GM18870 (cell line): ENCODE data around the gene WDR83.
"Not testable (repeated sequence)": the region's sequence is repeated elsewhere in the genome, so short reads cannot be mapped to it uniquely, and the experiment has no call there.

Experiments used
- ATAC-seq: cut with Tn5 transposase; IDR thresholded peaks from one replicate; pipeline ENCODE4 v1.9.1; 2021; ENCODE audit warnings: moderate library complexity; ENCODE audit not compliant: unreplicated experiment

WDR83 gene

GRCh38 chr19:12655546-12655945 lies 11.1 kb upstream of the WDR83 start:
- no peak for ATAC-seq

DNA sequence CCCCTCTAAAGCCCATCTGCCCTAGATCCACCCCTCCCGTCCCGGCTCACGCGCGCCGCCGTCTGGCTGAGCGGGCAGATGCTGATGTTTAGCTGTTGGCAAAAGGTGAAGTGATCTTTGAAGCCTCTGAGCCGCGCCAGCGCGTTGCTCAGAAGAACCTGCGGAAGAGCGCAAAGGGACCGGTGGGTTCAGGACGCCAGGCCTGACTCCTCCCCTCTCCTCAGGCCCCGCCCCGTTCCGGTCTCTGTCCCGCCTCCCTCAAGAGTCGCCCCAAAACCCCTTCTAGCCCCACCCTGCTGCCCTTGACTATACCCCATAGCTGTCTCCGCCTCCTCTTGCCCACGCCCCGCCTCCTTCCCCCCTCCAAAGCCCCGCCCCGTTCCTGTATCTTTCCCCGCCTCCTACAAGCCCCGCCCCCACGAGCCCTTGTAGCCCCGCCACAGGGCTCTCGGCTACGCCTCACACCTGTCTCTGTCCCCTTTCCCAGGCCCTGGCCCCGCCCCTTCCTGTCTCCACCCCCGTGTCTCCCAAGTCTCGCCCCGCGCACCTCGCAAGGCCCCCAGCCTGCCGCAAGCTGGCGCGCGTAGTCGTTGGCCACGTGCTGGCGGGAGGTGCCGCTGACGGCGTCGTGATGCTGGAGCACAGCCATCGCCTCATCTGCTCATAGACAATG lies 9.6 kb upstream of the WDR83 start:
- no peak for ATAC-seq

GRCh38 chr19:12657966-12658365 lies 8.6 kb upstream of the WDR83 start:
- ATAC-seq = no peak

DNA sequence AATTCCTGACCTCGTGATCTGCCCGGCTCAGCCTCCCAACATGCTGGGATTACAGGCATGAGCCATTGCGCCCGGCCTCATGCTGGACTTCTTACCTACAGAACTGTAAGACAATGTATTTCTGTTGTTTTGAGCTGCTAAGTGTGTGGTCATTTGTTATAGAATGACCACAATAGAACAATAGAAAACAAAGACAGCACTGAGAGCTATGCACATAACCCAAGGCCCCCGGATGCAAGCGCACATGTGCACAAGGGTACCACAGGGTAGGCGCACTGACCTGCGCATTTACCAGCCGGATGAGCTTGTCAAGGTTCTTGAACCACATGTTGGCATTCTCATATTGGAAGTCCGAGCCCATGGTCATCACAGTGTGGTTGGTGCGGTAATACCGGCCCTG lies 5.6 kb upstream of the WDR83 start:
- ATAC-seq = no peak

DNA sequence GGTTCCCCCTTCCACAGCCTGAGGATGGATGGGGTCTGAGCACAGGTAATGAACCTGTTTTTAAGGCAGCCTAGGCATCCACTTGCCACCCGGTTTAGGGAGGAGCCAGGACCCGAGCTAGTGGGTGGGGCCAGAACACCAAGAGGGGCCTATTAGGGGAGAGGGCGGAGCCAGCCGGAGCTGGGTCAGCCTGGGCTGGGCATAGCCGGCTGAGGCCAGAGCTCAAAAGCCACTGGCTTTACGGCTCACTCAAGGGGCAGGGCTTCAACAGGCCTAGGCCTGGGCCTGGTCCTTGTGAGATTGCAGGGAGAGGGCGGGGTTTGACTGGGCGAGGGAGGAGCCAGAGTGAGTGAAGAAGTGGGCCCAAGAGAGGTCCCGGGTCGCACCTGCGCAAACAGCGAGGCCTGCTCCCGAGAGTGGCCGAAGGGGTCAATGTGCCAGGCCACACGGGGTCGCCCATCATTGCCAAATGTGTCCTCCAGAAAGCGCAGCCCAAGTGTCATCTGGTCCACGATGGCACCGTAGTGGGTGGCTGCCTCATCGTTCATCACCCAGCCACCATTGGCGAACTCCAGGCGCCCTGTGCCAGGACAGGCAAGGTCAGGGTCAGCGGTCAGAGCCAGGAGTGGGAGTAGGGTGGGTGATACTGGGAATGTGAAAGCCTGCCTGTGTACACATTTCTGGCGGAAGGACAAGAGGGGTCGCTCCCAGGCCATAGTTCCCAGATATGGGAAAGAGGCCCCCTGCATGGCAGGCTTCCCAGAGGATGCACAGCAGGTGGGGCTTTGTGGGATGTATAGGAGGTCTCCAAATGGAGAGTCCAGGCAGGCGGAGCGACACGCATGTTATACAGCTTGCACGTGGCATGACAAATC lies 2.0 kb upstream of the WDR83 start:
- ATAC-seq = no peak

DNA sequence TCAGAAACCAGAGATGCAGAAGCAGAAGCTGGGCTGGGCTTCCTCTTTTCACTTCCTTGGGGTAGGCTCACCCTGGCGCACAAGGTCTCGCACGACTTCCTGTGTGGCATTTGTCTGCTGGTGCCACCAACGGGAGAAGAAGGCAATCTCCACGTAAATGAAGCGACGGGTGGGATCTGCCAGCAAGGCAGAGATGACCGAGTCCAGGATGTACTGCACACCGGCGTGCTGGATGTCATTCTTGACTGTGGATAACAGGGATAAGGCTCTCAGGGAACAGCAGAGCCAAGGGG lies 1.4 kb upstream of the WDR83 start:
- no peak for ATAC-seq

GRCh38 chr19:12665671-12666264 lies 839 bp upstream of the WDR83 start:
- ATAC-seq = no peak

DNA sequence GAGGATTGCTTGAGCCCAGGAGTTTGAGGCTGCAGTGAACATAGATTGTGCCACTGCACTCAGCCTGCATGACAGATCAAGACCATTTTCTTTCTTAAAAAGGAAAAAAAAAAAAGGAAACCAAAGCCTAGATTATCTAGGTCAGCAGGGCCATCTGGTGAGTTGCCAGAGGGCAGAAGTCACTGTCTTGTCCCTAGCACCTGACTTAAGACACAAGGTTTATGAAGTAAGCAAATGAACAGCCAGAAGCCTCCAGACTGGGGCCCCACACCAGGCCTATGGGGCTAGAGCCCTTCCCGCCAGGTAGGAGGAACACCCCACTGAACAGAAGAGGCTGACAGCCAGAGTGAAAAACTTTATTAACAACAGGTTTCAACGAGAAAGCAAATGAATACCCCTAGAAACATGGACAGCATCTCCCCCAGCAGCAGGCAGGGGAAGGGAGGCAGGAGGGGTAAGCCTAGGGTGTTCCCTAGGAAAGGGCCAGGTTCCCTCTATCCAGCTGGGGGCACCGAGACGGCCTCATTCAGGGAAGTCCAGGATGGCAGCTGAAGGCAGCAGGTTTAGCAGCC lies 1.2 kb downstream of the WDR83 start:
- no peak for ATAC-seq

DNA sequence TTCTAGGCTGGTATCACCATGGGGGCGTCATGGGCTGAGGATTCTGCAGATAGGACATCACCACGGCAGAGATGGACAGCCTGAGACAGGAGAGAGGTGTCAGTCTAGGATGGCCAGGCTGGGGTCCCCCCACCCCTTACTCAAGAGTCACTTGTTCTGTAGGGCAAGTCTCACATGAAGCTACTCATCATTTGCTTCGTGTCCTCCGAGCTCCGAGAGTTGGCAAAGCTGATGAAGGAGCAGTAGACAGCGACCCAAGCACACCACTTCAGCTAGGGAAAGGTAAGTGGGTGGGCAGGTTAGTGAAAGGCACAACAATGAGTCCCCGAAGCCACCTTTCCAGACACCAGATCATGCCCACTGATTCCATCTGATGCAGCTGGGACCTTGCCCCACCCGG lies 1.7 kb downstream of the WDR83 start:
- no peak for ATAC-seq

- ATAC-seq = no peak
Measured at GRCh38 chr19:12668932-12669269, 2.3 kb downstream of the WDR83 start.

- ATAC-seq = no peak
Measured at GRCh38 chr19:12669270-12670158, 2.9 kb downstream of the WDR83 start.

DNA sequence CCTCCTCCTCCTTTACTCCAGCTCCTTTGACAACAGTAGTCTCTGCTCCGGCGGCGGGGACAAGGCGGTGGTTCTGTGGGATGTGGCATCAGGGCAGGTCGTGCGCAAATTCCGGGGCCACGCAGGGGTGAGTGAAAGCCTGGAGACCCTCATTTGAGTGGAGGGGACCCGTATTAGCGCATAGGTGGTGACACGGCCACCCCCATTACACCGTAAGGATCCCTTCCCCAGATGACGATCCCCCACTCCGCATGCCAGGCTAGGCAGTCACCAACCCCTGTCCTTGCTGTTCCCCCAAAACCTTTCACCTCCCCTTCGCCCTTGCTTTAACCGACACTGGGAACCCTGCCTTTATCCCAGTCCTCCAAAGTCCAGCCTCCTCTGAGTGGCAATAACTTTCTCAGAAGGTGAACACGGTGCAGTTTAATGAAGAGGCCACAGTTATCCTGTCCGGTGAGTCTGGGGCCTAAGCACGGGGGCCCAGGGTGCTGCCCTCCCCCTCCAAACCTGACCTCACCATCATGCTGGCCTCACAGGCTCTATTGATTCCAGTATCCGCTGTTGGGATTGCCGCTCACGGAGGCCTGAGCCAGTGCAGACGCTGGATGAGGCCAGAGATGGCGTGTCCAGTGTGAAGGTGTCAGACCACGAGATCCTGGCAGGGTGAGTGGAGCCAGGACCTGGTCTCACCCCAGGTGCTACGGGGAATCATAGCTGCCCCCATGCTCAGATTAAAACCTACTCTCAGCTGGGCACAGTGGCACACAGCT lies 3.7 kb downstream of the WDR83 start:
- no peak for ATAC-seq

DNA sequence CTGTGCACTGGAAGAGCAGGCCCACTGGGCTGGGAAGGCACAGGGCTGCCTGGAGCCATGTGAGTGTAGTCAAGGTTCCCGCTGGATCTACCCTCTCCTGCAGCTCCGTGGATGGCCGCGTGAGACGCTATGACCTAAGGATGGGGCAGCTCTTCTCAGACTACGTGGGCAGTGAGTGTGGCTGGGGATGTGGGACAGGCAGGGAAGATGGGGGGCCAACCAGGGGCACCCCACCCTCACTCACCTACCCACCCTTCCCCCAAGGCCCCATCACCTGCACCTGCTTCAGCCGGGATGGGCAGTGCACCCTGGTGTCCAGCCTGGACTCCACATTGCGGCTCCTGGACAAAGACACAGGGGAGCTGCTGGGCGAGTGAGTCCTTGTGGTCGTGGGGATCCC lies 6.1 kb downstream of the WDR83 start:
- no peak for ATAC-seq

DNA sequence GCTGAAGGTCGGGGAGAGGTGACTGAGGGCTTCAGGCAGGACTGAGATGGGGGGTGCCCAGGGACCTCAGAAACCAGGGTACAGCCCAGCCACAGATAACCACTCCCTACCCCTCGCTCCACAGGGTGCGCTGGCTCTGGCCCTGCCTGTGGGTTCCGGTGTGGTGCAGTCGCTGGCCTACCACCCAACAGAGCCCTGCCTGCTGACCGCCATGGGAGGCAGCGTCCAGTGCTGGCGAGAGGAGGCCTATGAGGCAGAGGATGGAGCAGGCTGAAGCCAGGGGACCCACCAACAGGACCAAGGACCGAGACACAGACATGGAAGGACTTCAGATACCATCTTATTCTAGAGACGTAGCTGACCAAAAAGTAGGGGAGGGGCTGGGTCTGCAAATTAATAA lies 8.8 kb downstream of the WDR83 start:
- no peak for ATAC-seq

DNA sequence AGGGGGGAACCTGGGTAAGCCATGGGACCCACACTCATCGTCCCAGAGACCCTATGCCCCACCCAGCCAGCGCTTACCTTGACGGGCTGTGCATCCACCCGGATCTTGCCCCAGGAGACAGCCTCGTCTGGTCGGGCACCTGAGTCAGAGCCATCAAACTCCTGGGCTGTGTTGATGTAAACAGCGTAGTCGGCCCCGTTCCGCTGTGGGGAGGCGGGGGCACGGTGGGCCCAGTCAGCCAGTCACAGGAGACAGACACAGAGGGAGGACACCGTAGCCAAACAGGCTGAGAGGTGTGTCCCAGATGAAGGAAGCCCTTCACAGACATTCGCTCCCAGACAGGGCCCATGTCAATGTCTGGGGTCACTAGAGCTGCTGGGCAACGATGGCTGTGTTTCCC lies 9.3 kb downstream of the WDR83 start:
- no peak for ATAC-seq

DNA sequence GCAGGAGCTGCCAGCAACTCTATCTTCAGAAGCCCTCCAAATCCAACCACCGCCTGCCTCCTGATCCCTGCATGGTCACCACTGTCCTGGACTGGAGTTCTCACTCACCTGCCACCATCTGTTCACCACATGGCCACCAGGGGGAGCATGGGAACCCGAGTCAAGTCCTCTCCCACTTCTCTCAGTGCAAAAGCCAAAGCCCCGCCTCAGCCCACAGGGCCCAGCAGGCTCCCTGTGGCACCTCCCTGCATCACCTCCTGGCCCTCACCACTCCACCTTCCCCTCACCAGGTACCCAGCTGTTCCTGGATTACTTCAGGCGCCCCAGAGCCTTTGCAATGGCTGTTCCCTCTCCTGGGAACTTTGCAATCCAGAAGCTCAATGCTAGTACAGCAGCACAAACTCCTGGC lies 9.8 kb downstream of the WDR83 start:
- ATAC-seq = no peak

DNA sequence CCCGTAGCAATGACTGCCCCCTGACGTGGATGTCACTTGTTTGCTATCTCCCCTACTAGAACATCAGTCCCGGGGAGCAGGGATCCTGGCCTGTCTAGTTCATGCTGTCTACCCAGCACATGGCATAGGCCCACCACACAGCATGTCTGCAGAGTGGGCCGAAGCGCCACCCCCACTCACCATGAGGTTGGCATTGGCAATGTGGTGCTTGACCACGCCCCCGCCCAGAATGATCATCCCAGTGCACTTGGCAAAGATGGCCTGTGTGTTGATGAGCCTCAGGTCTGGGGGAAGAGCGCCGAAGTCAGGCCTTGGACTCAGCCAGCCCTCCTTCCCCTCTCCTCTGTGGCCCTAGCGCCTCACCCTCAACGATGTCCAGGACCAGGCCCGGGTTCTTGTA lies 10.3 kb downstream of the WDR83 start:
- ATAC-seq = no peak

- ATAC-seq = not testable (repeated sequence)
Measured at GRCh38 chr19:12678039-12678438, 11.4 kb downstream of the WDR83 start.

DNA sequence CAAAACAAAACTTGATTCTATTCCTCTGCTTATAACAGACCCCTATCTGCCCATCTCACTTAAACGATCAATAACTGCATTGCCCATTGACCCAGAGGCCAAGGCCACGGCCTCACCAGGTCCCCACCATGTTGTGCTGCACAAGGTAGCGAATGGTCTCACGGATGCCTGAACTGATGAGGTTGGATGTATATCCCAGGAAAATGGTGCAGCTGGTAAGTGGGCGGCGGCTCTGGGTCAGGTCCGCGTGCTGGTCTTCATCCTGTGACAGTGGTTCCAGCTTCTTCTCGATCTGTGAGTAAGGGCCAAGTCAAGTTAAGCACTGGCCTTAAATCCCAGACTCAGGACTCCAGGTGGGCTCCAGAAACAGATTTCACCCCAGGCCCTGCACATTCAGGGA lies 13.4 kb downstream of the WDR83 start:
- no peak for ATAC-seq
